H9 (cell line): ENCODE measurements around the gene PLEKHA8. TPM values are rescaled to one million over a fixed set of nuclear protein-coding genes. Genes with fewer than 3 reads are reported as not detected.

Source experiments
- DNase-seq: peaks from one replicate; pipeline ENCODE4 v3.0.0-alpha.2; 2017
- H2AFZ ChIP-seq: one replicate; pipeline ENCODE4 v1.6.1; 2013; ENCODE audit warnings: mild to moderate bottlenecking, low read length, control low read depth, moderate library complexity
- H2AK5ac ChIP-seq: 2 replicates; pipeline ENCODE4 v1.6.1; 2013; ENCODE audit warnings: low read length, control low read depth, mixed read lengths; ENCODE audit not compliant: insufficient read length
- H2BK120ac ChIP-seq: one replicate; pipeline ENCODE4 v1.6.1; 2013; ENCODE audit warnings: low read depth, mild to moderate bottlenecking, low read length, control low read depth, inconsistent platforms; ENCODE audit not compliant: poor library complexity, severe bottlenecking
- H2BK12ac ChIP-seq: 2 replicates; pipeline ENCODE4 v1.6.1; 2013; ENCODE audit warnings: low read length, control low read depth, mixed read lengths, low read depth; ENCODE audit not compliant: insufficient read length
- H2BK15ac ChIP-seq: 2 replicates; pipeline ENCODE4 v1.6.1; 2013; ENCODE audit warnings: low read depth, low read length, control low read depth
- H2BK20ac ChIP-seq: one replicate; pipeline ENCODE4 v1.6.1; 2013; ENCODE audit warnings: low read depth, mild to moderate bottlenecking, low read length, control low read depth, inconsistent platforms; ENCODE audit not compliant: poor library complexity, severe bottlenecking
- H2BK5ac ChIP-seq: 2 replicates; pipeline ENCODE4 v1.6.1; 2013; ENCODE audit warnings: low read length, control low read depth, mixed read lengths; ENCODE audit not compliant: insufficient read length
- H3K14ac ChIP-seq: 2 replicates; pipeline ENCODE4 v1.6.1; 2013; ENCODE audit warnings: low read length, control low read depth; ENCODE audit not compliant: insufficient read depth
- H3K18ac ChIP-seq: 2 replicates; pipeline ENCODE4 v1.6.1; 2013; ENCODE audit warnings: low read depth, mild to moderate bottlenecking, mixed read lengths, low read length, control low read depth; ENCODE audit not compliant: insufficient read length
- H3K23ac ChIP-seq: 2 replicates; pipeline ENCODE4 v1.6.1; 2013; ENCODE audit warnings: low read length, control low read depth, mixed read lengths, low read depth; ENCODE audit not compliant: insufficient read length
- H3K23me2 ChIP-seq: 2 replicates; pipeline ENCODE4 v1.6.1; 2013; ENCODE audit warnings: low read depth, mild to moderate bottlenecking, mixed read lengths, low read length, control low read depth; ENCODE audit not compliant: insufficient read length, poor library complexity, severe bottlenecking
- H3K27ac ChIP-seq: 2 replicates; pipeline ENCODE4 v1.5.1; 2013; ENCODE audit warnings: low read length, control low read depth, mixed read lengths, low read depth; ENCODE audit not compliant: insufficient read length
- H3K27me3 ChIP-seq: 2 replicates; pipeline ENCODE4 v1.6.1; 2013; ENCODE audit warnings: low read length, control low read depth, inconsistent platforms; ENCODE audit not compliant: insufficient read depth
- H3K4ac ChIP-seq: 2 replicates; pipeline ENCODE4 v1.6.1; 2013; ENCODE audit warnings: low read depth, mild to moderate bottlenecking, control low read depth, inconsistent platforms, low read length, moderate library complexity
- H3K4me1 ChIP-seq: 2 replicates; pipeline ENCODE4 v1.6.1; 2013; ENCODE audit warnings: low read length, control low read depth, inconsistent platforms; ENCODE audit not compliant: insufficient read depth
- H3K4me2 ChIP-seq: 2 replicates; pipeline ENCODE4 v1.6.1; 2013; ENCODE audit warnings: low read length, control low read depth, mixed read lengths; ENCODE audit not compliant: insufficient read length, insufficient read depth
- H3K56ac ChIP-seq: 2 replicates; pipeline ENCODE4 v1.6.1; 2013; ENCODE audit warnings: low read depth, mild to moderate bottlenecking, mixed read lengths, low read length, control low read depth; ENCODE audit not compliant: insufficient read length
- H3K79me1 ChIP-seq: 2 replicates; pipeline ENCODE4 v1.6.1; 2013; ENCODE audit warnings: low read depth, mild to moderate bottlenecking, moderate library complexity, low read length, control low read depth, inconsistent platforms; ENCODE audit not compliant: insufficient read depth, poor library complexity, severe bottlenecking
- H3K79me2 ChIP-seq: 2 replicates; pipeline ENCODE4 v1.6.1; 2013; ENCODE audit warnings: low read length, control low read depth, inconsistent platforms; ENCODE audit not compliant: insufficient read depth
- H3K9ac ChIP-seq: 2 replicates; pipeline ENCODE4 v1.6.1; 2013; ENCODE audit warnings: low read length, control low read depth, mixed read lengths; ENCODE audit not compliant: insufficient read length; ENCODE audit errors: extremely low read depth
- H3K9me3 ChIP-seq: one replicate; pipeline ENCODE4 v1.6.1; 2013; ENCODE audit warnings: low read depth, low read length, inconsistent platforms; ENCODE audit not compliant: control insufficient read depth
- H3T11ph ChIP-seq: one replicate; pipeline ENCODE4 v1.6.1; 2013; ENCODE audit warnings: mild to moderate bottlenecking, low read length, control low read depth, inconsistent platforms
- H4K20me1 ChIP-seq: one replicate; pipeline ENCODE4 v1.6.1; 2013; ENCODE audit not compliant: control insufficient read depth, insufficient read length, insufficient read depth
- H4K5ac ChIP-seq: 2 replicates; pipeline ENCODE4 v1.6.1; 2013; ENCODE audit warnings: low read depth, mild to moderate bottlenecking, mixed read lengths, low read length, control low read depth; ENCODE audit not compliant: insufficient read length
- H4K8ac ChIP-seq: replicated peaks from 2 replicates; pipeline ENCODE4 v1.6.1; 2013; ENCODE audit warnings: low read length, control low read depth, mixed read lengths, low read depth; ENCODE audit not compliant: insufficient read length
- H4K91ac ChIP-seq: 2 replicates; pipeline ENCODE4 v1.6.1; 2013; ENCODE audit warnings: low read depth, mild to moderate bottlenecking, moderate library complexity, mixed read lengths, low read length, control low read depth; ENCODE audit not compliant: insufficient read length
- H3K27ac Mint-ChIP-seq, 3 experiments: 2 replicates in 2 of 3; 3 replicates in 1 of 3; pipeline ENCODE4 v1.8.0; 2020 to 2021; ENCODE audit warnings: mixed read lengths in 3 of 3, mild to moderate bottlenecking in 1 of 3, moderate library complexity in 1 of 3
- H3K27me3 Mint-ChIP-seq: 2 replicates; pipeline ENCODE4 v1.8.0; 2021; ENCODE audit warnings: low read depth, mild to moderate bottlenecking, moderate library complexity, mixed read lengths
- H3K36me3 Mint-ChIP-seq, 3 experiments: 2 replicates in 2 of 3; 3 replicates in 1 of 3; pipeline ENCODE4 v1.8.0; 2020 to 2021; ENCODE audit warnings: low read depth in 3 of 3, mixed read lengths in 3 of 3; ENCODE audit not compliant: insufficient read depth in 1 of 3
- H3K4me1 Mint-ChIP-seq, 2 experiments: 2 replicates each; pipeline ENCODE4 v1.8.0; 2020; ENCODE audit warnings: mixed read lengths in 2 of 2
- H3K4me3 Mint-ChIP-seq, 2 experiments: 2 replicates in 1 of 2; 3 replicates in 1 of 2; pipeline ENCODE4 v1.8.0; 2020 to 2021; ENCODE audit warnings: mild to moderate bottlenecking in 2 of 2, mixed read lengths in 2 of 2, moderate library complexity in 1 of 2
- H3K9me3 Mint-ChIP-seq, 2 experiments: 2 replicates in 1 of 2; 3 replicates in 1 of 2; pipeline ENCODE4 v1.8.0; 2020; ENCODE audit warnings: mild to moderate bottlenecking in 2 of 2, mixed read lengths in 2 of 2, moderate library complexity in 1 of 2
- CTCF ChIP-seq: fragments of 200-600 bp; sonication (generic); conservative IDR thresholded peaks from 3 replicates; pipeline ENCODE4 v1.8.0; 2021; ENCODE audit warnings: antibody characterized with exemption, mild to moderate bottlenecking
- WGBS: extraction: QIAGEN DNeasy Blood & Tissue Kit; methylation state at CpG from one replicate; pipeline ENCODE4 v1.1.7; 2013; ENCODE audit warnings: missing lambda C conversion rate, low lambda C conversion rate, mixed read lengths; ENCODE audit not compliant: insufficient read length; ENCODE audit errors: extremely low coverage; 5-methylcytosine and 5-hydroxymethylcytosine counted together
- total RNA-seq: library from RNA; stranded (reverse); gene quantifications from 2 replicates; pipeline ENCODE4 v1.2.1, GENCODE V29; 2021

PLEKHA8 gene
- total RNA-seq, 1 experiment from 2014 or later = 37.0 TPM

DNA sequence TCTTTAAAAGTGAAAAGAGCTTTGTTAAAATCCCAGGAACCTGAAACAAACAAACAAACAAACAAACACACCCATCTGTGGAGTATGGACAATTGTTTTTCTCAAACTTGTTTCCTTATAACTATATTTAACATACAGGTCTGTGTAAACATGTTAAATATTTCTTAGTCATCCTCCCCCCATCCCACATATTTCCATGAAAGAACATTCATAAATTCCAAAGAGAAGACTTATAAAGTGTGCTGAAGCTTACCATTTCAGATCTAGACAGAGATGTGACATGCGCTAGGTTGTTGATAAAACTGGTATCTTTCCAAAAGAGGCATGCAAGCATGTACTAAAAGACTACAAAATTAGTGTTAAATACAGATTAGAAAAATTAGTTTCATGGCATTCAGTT is 8.3 kb upstream of the PLEKHA8 start:
- Histone ChIP-seq H2AFZ (no peak overlapping the region), H4K20me1 (no peaks in the 10 kb centered on the region), H4K91ac (no peak overlapping the region), H3K4me2 (no peak overlapping the region), H2BK120ac (no peak overlapping the region), H3K23ac (no peak overlapping the region), H3K79me2 (peaks cover under 1% of the 10 kb centered on the region; the same call in 1 of the 2 replicates), H2BK5ac (no peak overlapping the region), H3K4me1 (no peaks in the 10 kb centered on the region), H3K9me3 (no peaks in the 10 kb centered on the region), H3K79me1 (no peaks in the 10 kb centered on the region), H2AK5ac (no peak overlapping the region), H2BK15ac (no peak overlapping the region), H3K18ac (no peak overlapping the region), H3K27me3 (no peaks in the 10 kb centered on the region), H4K5ac (no peak overlapping the region), H2BK12ac (no peak overlapping the region), H2BK20ac (no peak overlapping the region), H3K27ac (no peak overlapping the region), H3K14ac (no peak overlapping the region), H3K9ac (no peak overlapping the region), H3T11ph (no peak overlapping the region), H4K8ac (no peak overlapping the region), H3K4ac (no peak overlapping the region), H3K23me2 (no peaks in the 10 kb centered on the region), H3K56ac (no peak overlapping the region)
- peaks cover 5 to 10% of the 10 kb centered on the region in 2 experiments for H3K4me1 Mint-ChIP-seq
- TF ChIP-seq CTCF = no peak
- H3K9me3 Mint-ChIP-seq = no peaks in the 10 kb centered on the region
- H3K27me3 Mint-ChIP-seq = no peaks in the 10 kb centered on the region
- H3K27ac Mint-ChIP-seq = no peak overlapping the region
- H3K4me3 Mint-ChIP-seq = no peak overlapping the region
- H3K36me3 Mint-ChIP-seq = peaks cover 13 to 26% (median 23%) of the 10 kb centered on the region in 3 experiments
- no CpG with 5 or more reads among the region's 1 CpG for WGBS
- DNase-seq = no peak
